IPS DF 6.9 (cell line): ENCODE data around the gene AGO1.
"Not testable (repeated sequence)": the region's sequence is repeated elsewhere in the genome, so short reads cannot be mapped to it uniquely, and the experiment has no call there.

Source experiments
- DNase-seq: peaks from one replicate; pipeline ENCODE4 v3.0.0-alpha.2; 2013; ENCODE audit warnings: low read depth, low spot score
- H3K27ac ChIP-seq: one replicate; pipeline ENCODE4 v1.5.1; 2013; ENCODE audit warnings: low read length, control low read depth
- H3K27me3 ChIP-seq: 2 replicates; pipeline ENCODE4 v1.6.1; 2013; ENCODE audit warnings: mild to moderate bottlenecking, low read length; ENCODE audit not compliant: control insufficient read depth, insufficient read depth
- H3K36me3 ChIP-seq: 2 replicates; pipeline ENCODE4 v1.6.1; 2013; ENCODE audit warnings: low read length; ENCODE audit not compliant: control insufficient read depth, insufficient read depth
- H3K4me1 ChIP-seq: 2 replicates; pipeline ENCODE4 v1.6.1; 2013; ENCODE audit warnings: low read length; ENCODE audit not compliant: control insufficient read depth, insufficient read depth
- H3K4me3 ChIP-seq: 2 replicates; pipeline ENCODE4 v1.5.1; 2013; ENCODE audit warnings: mild to moderate bottlenecking, low read length
- H3K9me3 ChIP-seq: 2 replicates; pipeline ENCODE4 v1.6.1; 2013; ENCODE audit warnings: low read length, inconsistent platforms; ENCODE audit not compliant: control insufficient read depth, insufficient read depth
- WGBS: extraction: QIAGEN DNeasy Blood & Tissue Kit; methylation state at CpG from one replicate; pipeline ENCODE4 v1.1.7; 2013; ENCODE audit warnings: mixed read lengths, missing lambda C conversion rate; ENCODE audit not compliant: insufficient read length, insufficient coverage; 5-methylcytosine and 5-hydroxymethylcytosine counted together

The AGO1 gene

GRCh38 chr1:35968396-35968795 lies 85.4 kb downstream of the AGO1 start:
- Histone ChIP-seq H3K36me3 (0 out of 2 replicates have a peak, but pooled peaks cover 3% of the 10 kb centered on the region), H3K27me3 (no peaks in the 10 kb centered on the region), H3K27ac (no peak overlapping the region), H3K9me3 (peaks cover 2% of the 10 kb centered on the region; the same call in 1 of the 2 replicates), H3K4me1 (no peaks in the 10 kb centered on the region), H3K4me3 (no peak overlapping the region)
- no peak for DNase-seq
- WGBS, result no CpG with 5 or more reads among the region's 1 CpG

DNA sequence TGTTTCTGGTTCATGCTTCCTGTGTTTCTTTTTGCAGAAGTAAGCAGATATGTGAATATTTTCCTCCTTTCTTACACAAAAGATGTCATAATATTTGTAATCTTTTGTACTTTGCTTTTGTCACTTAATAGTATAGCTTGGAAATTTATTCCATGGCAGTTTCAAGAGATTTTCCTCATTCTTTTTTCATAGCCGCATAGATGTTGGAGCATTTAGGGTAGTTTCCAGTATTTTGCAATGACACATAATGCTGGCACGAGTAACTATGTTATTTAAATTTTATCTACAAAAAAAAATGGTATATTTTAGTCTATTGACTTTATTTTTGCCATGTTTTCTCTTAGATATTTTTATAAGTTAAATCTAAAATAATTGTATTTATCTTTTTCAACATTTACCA lies 88.6 kb downstream of the AGO1 start:
- WGBS, result no CpG with 5 or more reads among the region's 2 CpGs
- DNase-seq, result no peak
- H3K27ac ChIP-seq, result no peak overlapping the region
- no peaks in the 10 kb centered on the region for H3K4me1 ChIP-seq
- peaks cover 2% of the 10 kb centered on the region; the same call in 1 of the 2 replicates for H3K9me3 ChIP-seq
- 0 out of 2 replicates have a peak, but pooled peaks cover 3% of the 10 kb centered on the region for H3K36me3 ChIP-seq
- H3K27me3 ChIP-seq, result no peaks in the 10 kb centered on the region
- H3K4me3 ChIP-seq, result no peak overlapping the region

GRCh38 chr1:35972631-35973030 lies 89.6 kb downstream of the AGO1 start:
- not testable (repeated sequence) for H3K9me3 ChIP-seq, H3K36me3 ChIP-seq, DNase-seq, H3K4me3 ChIP-seq, H3K27me3 ChIP-seq, H3K4me1 ChIP-seq, H3K27ac ChIP-seq
- WGBS, result no CpG with 5 or more reads among the region's 3 CpGs

DNA sequence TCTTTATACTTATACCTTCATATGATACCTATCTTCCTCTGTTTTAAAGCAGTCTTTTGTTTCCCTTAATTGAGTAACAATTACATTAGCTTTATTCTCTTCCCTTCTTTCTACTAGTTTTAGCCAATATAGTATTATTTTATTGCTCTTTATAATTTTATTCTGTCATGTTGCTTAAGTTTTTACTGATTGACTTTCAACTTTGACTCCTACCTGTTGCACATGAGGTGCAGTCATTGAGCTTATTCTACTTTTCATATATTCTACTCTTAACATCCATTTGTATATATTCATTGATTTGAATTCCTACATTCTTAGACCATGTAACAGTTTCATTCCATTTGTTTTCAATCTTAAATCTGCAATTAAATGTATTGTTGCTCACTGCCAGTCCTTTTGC lies 97.1 kb downstream of the AGO1 start:
- Histone ChIP-seq H3K4me3 (no peak overlapping the region), H3K9me3 (no peaks in the 10 kb centered on the region), H3K4me1 (no peaks in the 10 kb centered on the region), H3K27ac (no peak overlapping the region), H3K27me3 (no peaks in the 10 kb centered on the region), H3K36me3 (no peaks in the 10 kb centered on the region)
- no peak for DNase-seq
